RWPE2 (cell line): ENCODE results near the gene LAMB2.

Experiments
- ATAC-seq: fragments of 200-7000 bp; cut with Tn5 transposase; 3 replicates; pipeline ENCODE4 v1.9.1; 2021; ENCODE audit warnings: low read depth
- DNase-seq: peaks from one replicate; pipeline ENCODE4 v3.0.0-alpha.2; 2020; ENCODE audit warnings: low spot score
- H3K27ac ChIP-seq: fragments of 450-650 bp; 2 replicates; pipeline ENCODE4 v1.5.1; 2017; ENCODE audit warnings: mild to moderate bottlenecking; ENCODE audit not compliant: poor library complexity, severe bottlenecking
- H3K27me3 ChIP-seq: fragments of 250-450 bp; sonication (Bioruptor Pico); 2 replicates; pipeline ENCODE4 v1.5.1; 2021; ENCODE audit warnings: mild to moderate bottlenecking, moderate library complexity; ENCODE audit not compliant: insufficient read depth, poor library complexity, severe bottlenecking
- H3K36me3 ChIP-seq: fragments of 250-450 bp; sonication (Bioruptor Pico); 2 replicates; pipeline ENCODE4 v1.5.1; 2020; ENCODE audit warnings: low read depth, mild to moderate bottlenecking, moderate library complexity
- H3K4me1 ChIP-seq: fragments of 250-450 bp; sonication (Bioruptor Pico); 2 replicates; pipeline ENCODE4 v1.5.1; 2021; ENCODE audit warnings: mild to moderate bottlenecking, moderate library complexity; ENCODE audit not compliant: insufficient read depth, poor library complexity, severe bottlenecking
- H3K4me3 ChIP-seq: fragments of 250-450 bp; sonication (Bioruptor Pico); 2 replicates; pipeline ENCODE4 v1.5.1; 2021; ENCODE audit warnings: mild to moderate bottlenecking, moderate library complexity; ENCODE audit not compliant: severe bottlenecking
- H3K9me3 ChIP-seq: fragments of 250-450 bp; sonication (Bioruptor Pico); 2 replicates; pipeline ENCODE4 v1.5.1; 2021; ENCODE audit warnings: mild to moderate bottlenecking, moderate library complexity; ENCODE audit not compliant: severe bottlenecking
- CTCF ChIP-seq: fragments of 450-650 bp; IDR thresholded peaks from one replicate; pipeline ENCODE4 v1.5.1; 2017; ENCODE audit warnings: mild to moderate bottlenecking, moderate library complexity; ENCODE audit not compliant: poor library complexity, severe bottlenecking

Gene LAMB2

GRCh38 chr3:49171775-49172500 lies 39.1 kb upstream of the LAMB2 start:
- Histone ChIP-seq H3K27ac (peak overlapping the region; percentile 35), H3K4me3 (peak overlapping the region; percentile 53), H3K36me3 (no peaks in the 10 kb centered on the region), H3K4me1 (no peaks in the 10 kb centered on the region), H3K9me3 (no peaks in the 10 kb centered on the region), H3K27me3 (no peaks in the 10 kb centered on the region)
- no peak for DNase-seq
- ATAC-seq = no peak
- no peak for TF ChIP-seq CTCF

GRCh38 chr3:49171119-49171774 lies 38.4 kb upstream of the LAMB2 start, which contains the start of gene KLHDC8B:
Gene KLHDC8B (plus strand): TSS chr3:49171598. CDS start chr3:49172770, 1,172 bp downstream.
- Histone ChIP-seq H3K36me3 (no peaks in the 10 kb centered on the region), H3K9me3 (no peaks in the 10 kb centered on the region), H3K27ac (peak within 1 kb of the TSS; percentile 35), H3K4me1 (peaks cover 4% of the 10 kb centered on the region), H3K27me3 (no peaks in the 10 kb centered on the region), H3K4me3 (peak within 1 kb of the TSS; percentile 53)
- ATAC-seq (peak; percentile 82), DNase-seq (peak; percentile 84)
- peak; percentile 97 for TF ChIP-seq CTCF

- no peak for DNase-seq
- no peaks in the 10 kb centered on the region for H3K36me3 ChIP-seq
- no peak for ATAC-seq
- no peak for TF ChIP-seq CTCF
- peak overlapping the region; percentile 35 for H3K27ac ChIP-seq
- no peaks in the 10 kb centered on the region for H3K9me3 ChIP-seq
- peak overlapping the region; percentile 53 for H3K4me3 ChIP-seq
- no peaks in the 10 kb centered on the region for H3K27me3 ChIP-seq
- H3K4me1 ChIP-seq = peaks cover 4% of the 10 kb centered on the region
Observed at GRCh38 chr3:49170744-49171118, 37.9 kb upstream of the LAMB2 start.

- no peak for ATAC-seq
- Histone ChIP-seq H3K36me3 (peaks cover 20% of the 10 kb centered on the region), H3K4me1 (peaks cover 7% of the 10 kb centered on the region), H3K4me3 (peak overlapping the region; percentile 63), H3K9me3 (no peaks in the 10 kb centered on the region), H3K27ac (peak overlapping the region; percentile 61), H3K27me3 (no peaks in the 10 kb centered on the region)
- no peak for DNase-seq
- no peak for TF ChIP-seq CTCF
Observed at GRCh38 chr3:49166752-49167556, 34.1 kb upstream of the LAMB2 start.
